GM12875 (cell line): Measurements from ENCODE around the gene UBE2I.

ENCODE experiments used
- H3K4me3 ChIP-seq: one replicate; pipeline ENCODE4 v1.5.1; 2011; ENCODE audit warnings: low read depth, low read length, control low read depth
- TF ChIP-seq, protein P1 (sequence below): IDR thresholded peaks from 2 replicates; pipeline ENCODE4 v1.5.1; 2011; ENCODE audit warnings: low read depth, mild to moderate bottlenecking, control low read depth, inconsistent platforms, low read length, moderate library complexity, borderline replicate concordance; ENCODE audit not compliant: insufficient read depth

Gene UBE2I

GRCh38 chr16:1375741-1376410, 66.4 kb downstream of the UBE2I start:
- TF ChIP-seq, protein P1, sequence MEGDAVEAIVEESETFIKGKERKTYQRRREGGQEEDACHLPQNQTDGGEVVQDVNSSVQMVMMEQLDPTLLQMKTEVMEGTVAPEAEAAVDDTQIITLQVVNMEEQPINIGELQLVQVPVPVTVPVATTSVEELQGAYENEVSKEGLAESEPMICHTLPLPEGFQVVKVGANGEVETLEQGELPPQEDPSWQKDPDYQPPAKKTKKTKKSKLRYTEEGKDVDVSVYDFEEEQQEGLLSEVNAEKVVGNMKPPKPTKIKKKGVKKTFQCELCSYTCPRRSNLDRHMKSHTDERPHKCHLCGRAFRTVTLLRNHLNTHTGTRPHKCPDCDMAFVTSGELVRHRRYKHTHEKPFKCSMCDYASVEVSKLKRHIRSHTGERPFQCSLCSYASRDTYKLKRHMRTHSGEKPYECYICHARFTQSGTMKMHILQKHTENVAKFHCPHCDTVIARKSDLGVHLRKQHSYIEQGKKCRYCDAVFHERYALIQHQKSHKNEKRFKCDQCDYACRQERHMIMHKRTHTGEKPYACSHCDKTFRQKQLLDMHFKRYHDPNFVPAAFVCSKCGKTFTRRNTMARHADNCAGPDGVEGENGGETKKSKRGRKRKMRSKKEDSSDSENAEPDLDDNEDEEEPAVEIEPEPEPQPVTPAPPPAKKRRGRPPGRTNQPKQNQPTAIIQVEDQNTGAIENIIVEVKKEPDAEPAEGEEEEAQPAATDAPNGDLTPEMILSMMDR: no peak
- H3K4me3 ChIP-seq: no peak overlapping the region
